ENCODE data around the gene PRR15L.

- TF ChIP-seq ZNF274 (IDR thresholded peaks at IDR 0.05; ENCODE audit: low read depth, low read length) = no peak
- no peak for TF ChIP-seq SUZ12 (IDR thresholded peaks at IDR 0.05; ENCODE audit: extremely low read depth, insufficient read depth, insufficient read length)
Observed at GRCh38 chr17:47993031-47993564, 35.4 kb upstream of the PRR15L start.
